SK-N-MC (cell line): ENCODE measurements around the gene DSP.

Source experiments
- EZH2 ChIP-seq: fragments of 200-600 bp; sonication (generic); IDR thresholded peaks from one replicate; pipeline ENCODE4 v1.6.1; 2017; ENCODE audit warnings: antibody characterized with exemption
- FOXP2 ChIP-seq: optimal IDR thresholded peaks from 2 replicates; pipeline ENCODE3; 2011; ENCODE audit warnings: mild to moderate bottlenecking, moderate library complexity; ENCODE audit not compliant: insufficient read depth; ENCODE audit errors: extremely low read length, control extremely low read depth
- POLR2AphosphoS5 ChIP-seq: IDR thresholded peaks from 2 replicates; pipeline ENCODE4 v1.6.1; 2012; ENCODE audit warnings: mild to moderate bottlenecking, low read depth, low read length, borderline replicate concordance

- TF ChIP-seq POLR2AphosphoS5 (no peak), EZH2 (no peak), FOXP2 (no peak)
Measured at GRCh38 chr6:7591770-7592169, 50.3 kb downstream of the DSP start.
